HG03457 (cell line): ENCODE measurements around the gene C6orf120.
A peak's percentile ranks its signal among the peaks of the same experiment; 100 is the strongest.
"Not testable (repeated sequence)": the region's sequence is repeated elsewhere in the genome, so short reads cannot be mapped to it uniquely, and the experiment has no call there.

Experiments
- ATAC-seq: cut with Tn5 transposase; IDR thresholded peaks from one replicate; pipeline ENCODE4 v1.9.1; 2021; ENCODE audit warnings: moderate number of reproducible peaks; ENCODE audit not compliant: unreplicated experiment

C6orf120 gene

GRCh38 chr6:169678342-169678741 lies 23.6 kb upstream of the C6orf120 start:
- no peak for ATAC-seq

- ATAC-seq, result no peak
Observed at GRCh38 chr6:169684056-169684455, 17.9 kb upstream of the C6orf120 start.

- no peak for ATAC-seq
Observed at GRCh38 chr6:169685860-169686259, 16.1 kb upstream of the C6orf120 start.

GRCh38 chr6:169689287-169689686 lies 12.6 kb upstream of the C6orf120 start:
- no peak for ATAC-seq

- ATAC-seq, result no peak
Observed at GRCh38 chr6:169691260-169691659, 10.7 kb upstream of the C6orf120 start.

GRCh38 chr6:169692516-169692915 lies 9.4 kb upstream of the C6orf120 start:
- ATAC-seq, result no peak

GRCh38 chr6:169695131-169695530 lies 6.8 kb upstream of the C6orf120 start:
- ATAC-seq, result no peak

GRCh38 chr6:169697115-169697514 lies 4.8 kb upstream of the C6orf120 start:
- ATAC-seq, result not testable (repeated sequence)

GRCh38 chr6:169700296-169700695 lies 1.6 kb upstream of the C6orf120 start:
- ATAC-seq, result no peak

- no peak for ATAC-seq
Observed at GRCh38 chr6:169701311-169701953, 494 bp upstream of the C6orf120 start.

- ATAC-seq, result peak; percentile 20
Observed at GRCh38 chr6:169702840-169703246, 917 bp downstream of the C6orf120 start.

GRCh38 chr6:169707772-169708171 lies 5.8 kb downstream of the C6orf120 start:
- ATAC-seq, result no peak

GRCh38 chr6:169709293-169709692 lies 7.4 kb downstream of the C6orf120 start:
- ATAC-seq, result no peak

GRCh38 chr6:169710009-169710408 lies 8.1 kb downstream of the C6orf120 start:
- no peak for ATAC-seq

- ATAC-seq, result no peak
Observed at GRCh38 chr6:169714178-169714577, 12.3 kb downstream of the C6orf120 start.

- ATAC-seq, result no peak
Observed at GRCh38 chr6:169714595-169714994, 12.7 kb downstream of the C6orf120 start.

- ATAC-seq, result no peak
Observed at GRCh38 chr6:169719117-169719516, 17.2 kb downstream of the C6orf120 start.

- ATAC-seq, result no peak
Observed at GRCh38 chr6:169720207-169720855, 18.4 kb downstream of the C6orf120 start.

GRCh38 chr6:169722362-169723199 lies 20.7 kb downstream of the C6orf120 start:
- peak; percentile 17 for ATAC-seq

GRCh38 chr6:169723200-169723909 lies 21.4 kb downstream of the C6orf120 start:
- peak; percentile 37 for ATAC-seq

- ATAC-seq, result peak; percentile 19
Observed at GRCh38 chr6:169723991-169724493, 22.1 kb downstream of the C6orf120 start.
